ENCODE results near the gene BMPR1A.

GRCh38 chr10:86755454-86755739, 1.0 kb upstream of the BMPR1A start:
- no peak for TF ChIP-seq CTCF (IDR thresholded peaks at IDR 0.05)
- no peak for TF ChIP-seq POLR2A (IDR thresholded peaks at IDR 0.05)
- TF ChIP-seq POLR2AphosphoS5 (IDR thresholded peaks at IDR 0.05), result no peak
